ENCODE data around the gene TACC2. TPM values are rescaled to one million over a fixed set of nuclear protein-coding genes. Genes with fewer than 3 reads are reported as not detected.
"Not testable (repeated sequence)": the region's sequence is repeated elsewhere in the genome, so short reads cannot be mapped to it uniquely, and the experiment has no call there.

Gene TACC2
- total and polyA plus RNA-seq, 2 donors (not counting 1 experiment from before 2014, with no cell fraction given), result not detected

- CTCF ChIA-PET, result no interaction called here
- no peaks in the 10 kb centered on the region for H3K79me2 ChIP-seq (ENCODE audit: control insufficient read depth, insufficient read depth, low read length)
- intact Hi-C loops (cut with micrococcal nuclease), result no loop called here
Observed at GRCh38 chr10:122199689-122200088, 210.7 kb downstream of the TACC2 start.

GRCh38 chr10:122201401-122201800 lies 212.4 kb downstream of the TACC2 start:
- 97% methylated on average over 4 of the region's 9 CpGs for WGBS (ENCODE audit: insufficient coverage)
- H3K79me2 ChIP-seq (ENCODE audit: control insufficient read depth, insufficient read depth, low read length), result no peaks in the 10 kb centered on the region
- no peak overlapping the region for H3K27ac ChIP-seq (ENCODE audit: low read length in 2 of 2)
- ChIA-PET POLR2A (no interaction called here), CTCF (no interaction called here)
- H3K9me3 ChIP-seq (ENCODE audit: control extremely low read depth in 1 of 3, control insufficient read depth in 2 of 3, insufficient read depth in 1 of 3, low read length in 2 of 3), result peaks cover 0 to 3% (median 0%) of the 10 kb centered on the region in 3 donors
- H3K4me2 ChIP-seq (replicated peaks; ENCODE audit: low read depth, low read length, poor library complexity, severe bottlenecking), result no peak overlapping the region
- H3K27ac Mint-ChIP-seq, result no peak overlapping the region
- H3K4me3 Mint-ChIP-seq, result no peak overlapping the region
- no peak overlapping the region for H3K4me3 ChIP-seq (ENCODE audit: control extremely low read depth in 1 of 5, extremely low read depth in 1 of 5, insufficient read depth in 1 of 5, low read depth in 2 of 5, low read length in 4 of 5)
- no peak overlapping the region for H2AFZ ChIP-seq (ENCODE audit: insufficient read depth, low read depth, low read length, poor library complexity, severe bottlenecking)
- no peak for TF ChIP-seq CTCF (IDR thresholded peaks at IDR 0.05)
- TF ChIP-seq EZH2 (IDR thresholded peaks at IDR 0.05; ENCODE audit: borderline replicate concordance, insufficient read depth, low read depth, low read length, poor library complexity, severe bottlenecking), result no peak
- no peaks in the 10 kb centered on the region for H3K27me3 Mint-ChIP-seq
- no peaks in the 10 kb centered on the region for H3K4me1 Mint-ChIP-seq
- H3K4me1 ChIP-seq (ENCODE audit: control insufficient read depth in 2 of 2, insufficient read depth in 2 of 2, low read length in 2 of 2), result no peaks in the 10 kb centered on the region
- no peaks in the 10 kb centered on the region for H3K27me3 ChIP-seq (replicated peaks in 1 of 4; ENCODE audit: control extremely low read depth in 1 of 4, control insufficient read depth in 3 of 4, insufficient read depth in 4 of 4, low read length in 3 of 4)
- ATAC-seq (ENCODE audit: low read depth) (no peak), DNase-seq (no peak)
- no peaks in the 10 kb centered on the region for H3K9me3 Mint-ChIP-seq (ENCODE audit: insufficient read depth)
- intact Hi-C loops (cut with micrococcal nuclease), result no loop called here
- no peaks in the 10 kb centered on the region for H4K20me1 ChIP-seq (ENCODE audit: control insufficient read depth, insufficient read depth, low read length, poor library complexity, severe bottlenecking)
- no peak overlapping the region for H3K9ac ChIP-seq (ENCODE audit: low read length)
- no peaks in the 10 kb centered on the region for H3K36me3 ChIP-seq (replicated peaks in 1 of 2; ENCODE audit: control extremely low read depth in 1 of 2, control insufficient read depth in 1 of 2, extremely low read depth in 1 of 2, insufficient read depth in 2 of 2, low read length in 1 of 2)

More at GRCh38 chr10:122199689-122200088, 210.7 kb downstream of the TACC2 start:
- Histone ChIP-seq H3K4me2 (replicated peaks; ENCODE audit: low read depth, low read length, poor library complexity, severe bottlenecking) (no peak overlapping the region), H3K27ac (ENCODE audit: low read length in 2 of 2) (no peak overlapping the region), H4K20me1 (ENCODE audit: control insufficient read depth, insufficient read depth, low read length, poor library complexity, severe bottlenecking) (no peaks in the 10 kb centered on the region), H3K4me1 (ENCODE audit: control insufficient read depth in 2 of 2, insufficient read depth in 2 of 2, low read length in 2 of 2) (no peaks in the 10 kb centered on the region), H2AFZ (ENCODE audit: insufficient read depth, low read depth, low read length, poor library complexity, severe bottlenecking) (no peak overlapping the region), H3K27me3 (replicated peaks in 1 of 4; ENCODE audit: control extremely low read depth in 1 of 4, control insufficient read depth in 3 of 4, insufficient read depth in 4 of 4, low read length in 3 of 4) (no peaks in the 10 kb centered on the region), H3K4me3 (ENCODE audit: control extremely low read depth in 1 of 5, extremely low read depth in 1 of 5, insufficient read depth in 1 of 5, low read depth in 2 of 5, low read length in 4 of 5) (no peak overlapping the region), H3K36me3 (replicated peaks in 1 of 2; ENCODE audit: control extremely low read depth in 1 of 2, control insufficient read depth in 1 of 2, extremely low read depth in 1 of 2, insufficient read depth in 2 of 2, low read length in 1 of 2) (no peaks in the 10 kb centered on the region), H3K9ac (ENCODE audit: low read length) (no peak overlapping the region), H3K9me3 (ENCODE audit: control extremely low read depth in 1 of 3, control insufficient read depth in 2 of 3, insufficient read depth in 1 of 3, low read length in 2 of 3) (peaks cover 0 to 3% (median 0%) of the 10 kb centered on the region in 3 donors)
- H3K4me1 Mint-ChIP-seq, result no peaks in the 10 kb centered on the region
- 93% methylated on average over 6 of the region's 6 CpGs for WGBS (ENCODE audit: insufficient coverage)
- POLR2A ChIA-PET, result no interaction called here
- H3K9me3 Mint-ChIP-seq (ENCODE audit: insufficient read depth), result no peaks in the 10 kb centered on the region
- DNase-seq (no peak), ATAC-seq (ENCODE audit: low read depth) (no peak)
- TF ChIP-seq CTCF (IDR thresholded peaks at IDR 0.05) (no peak), EZH2 (IDR thresholded peaks at IDR 0.05; ENCODE audit: borderline replicate concordance, insufficient read depth, low read depth, low read length, poor library complexity, severe bottlenecking) (no peak)
- H3K27ac Mint-ChIP-seq, result no peak overlapping the region
- H3K27me3 Mint-ChIP-seq, result peaks cover 3% of the 10 kb centered on the region
- no peak overlapping the region for H3K4me3 Mint-ChIP-seq

GRCh38 chr10:122203180-122203579 lies 214.2 kb downstream of the TACC2 start:
- H3K27me3 Mint-ChIP-seq; H3K4me1 ChIP-seq (ENCODE audit: control insufficient read depth in 2 of 2, insufficient read depth in 2 of 2, low read length in 2 of 2); H4K20me1 ChIP-seq (ENCODE audit: control insufficient read depth, insufficient read depth, low read length, poor library complexity, severe bottlenecking); H3K36me3 ChIP-seq (replicated peaks in 1 of 2; ENCODE audit: control extremely low read depth in 1 of 2, control insufficient read depth in 1 of 2, extremely low read depth in 1 of 2, insufficient read depth in 2 of 2, low read length in 1 of 2); ATAC-seq (ENCODE audit: low read depth); H3K4me3 ChIP-seq (ENCODE audit: control extremely low read depth in 1 of 5, extremely low read depth in 1 of 5, insufficient read depth in 1 of 5, low read depth in 2 of 5, low read length in 4 of 5); POLR2A ChIA-PET; H3K4me2 ChIP-seq (replicated peaks; ENCODE audit: low read depth, low read length, poor library complexity, severe bottlenecking); H2AFZ ChIP-seq (ENCODE audit: insufficient read depth, low read depth, low read length, poor library complexity, severe bottlenecking); H3K27ac Mint-ChIP-seq; H3K4me1 Mint-ChIP-seq; H3K27me3 ChIP-seq (replicated peaks in 1 of 4; ENCODE audit: control extremely low read depth in 1 of 4, control insufficient read depth in 3 of 4, insufficient read depth in 4 of 4, low read length in 3 of 4); DNase-seq; H3K27ac ChIP-seq (ENCODE audit: low read length in 2 of 2); H3K9ac ChIP-seq (ENCODE audit: low read length); H3K79me2 ChIP-seq (ENCODE audit: control insufficient read depth, insufficient read depth, low read length); H3K9me3 ChIP-seq (ENCODE audit: control extremely low read depth in 1 of 3, control insufficient read depth in 2 of 3, insufficient read depth in 1 of 3, low read length in 2 of 3); H3K9me3 Mint-ChIP-seq (ENCODE audit: insufficient read depth); H3K4me3 Mint-ChIP-seq; intact Hi-C loops (cut with micrococcal nuclease); CTCF ChIA-PET: not testable (repeated sequence)
- 93% methylated on average over 5 of the region's 33 CpGs for WGBS (ENCODE audit: insufficient coverage)

Measured in B cell (primary cell).